K562 (cell line): ENCODE data around the gene QRFP. TPM values are rescaled to one million over a fixed set of nuclear protein-coding genes. Genes with fewer than 3 reads are reported as not detected.

Source experiments
- ATF1 ChIP-seq, 2 experiments: fragments of 450-650 bp in 1 of 2; IDR thresholded peaks; 2 replicates each; pipeline ENCODE4 v1.6.1; 2016; ENCODE audit warnings: missing compliant biosample characterization in 1 of 2, missing genetic modification characterization in 1 of 2
- BRD4 ChIP-seq: fragments of 200-600 bp; sonication (generic); IDR thresholded peaks from 2 replicates; pipeline ENCODE4 v1.6.1; 2017; ENCODE audit warnings: inconsistent platforms
- JUND ChIP-seq, 2 experiments: IDR thresholded peaks; 2 replicates in 1 of 2; 3 replicates in 1 of 2; pipeline ENCODE4 v1.6.1; 2011; ENCODE audit warnings: borderline replicate concordance in 2 of 2, low read depth in 2 of 2, low read length in 2 of 2, improper control_type of control experiment in 1 of 2, missing biosample characterization in 1 of 2, missing genetic modification characterization in 1 of 2, missing genetic modification reagents in 1 of 2
- NR3C1 ChIP-seq: sonication (generic); formaldehyde crosslinking; IDR thresholded peaks from 2 replicates; pipeline ENCODE4 v1.8.1; 2022; ENCODE audit warnings: missing genetic modification reagents
- POLR2AphosphoS5 ChIP-seq: IDR thresholded peaks from 2 replicates; pipeline ENCODE4 v1.6.1; 2011; ENCODE audit warnings: mild to moderate bottlenecking, low read depth, low read length, moderate library complexity; ENCODE audit not compliant: control insufficient read depth, insufficient read depth
- ZNF184 ChIP-seq: sonication (generic); formaldehyde crosslinking; IDR thresholded peaks from 2 replicates; pipeline ENCODE4 v1.5.0; 2020; ENCODE audit warnings: missing genetic modification reagents
- ZNF316 ChIP-seq: fragments of 450-650 bp; IDR thresholded peaks from 2 replicates; pipeline ENCODE4 v1.6.1; 2016
- ZNF444 ChIP-seq: fragments of 250-450 bp; sonication (Bioruptor Pico); IDR thresholded peaks from 2 replicates; pipeline ENCODE4 v1.4.0; 2020; ENCODE audit warnings: mild to moderate bottlenecking, moderate library complexity
- polyA plus RNA-seq, 8 experiments: library from polyadenylated mRNA; depleted of rRNA in 4 of 8; stranded (reverse) in 5 of 8; unstranded in 3 of 8; fragments of >200 nt; fragmentation: Nextera tagmentation in 2 of 8; fragmentation: Illumina TruSeq in 1 of 8; extraction: Ambion mirVana in 2 of 8; extraction: Trizol in 1 of 8; gene quantifications; 2 replicates each; pipeline versions ENCODE4 v1.2.1 to v1.2.3, GENCODE V29; 2011 to 2014; ENCODE audit warnings: inconsistent platforms in 1 of 8, missing spikeins in 1 of 8
- total RNA-seq, 7 experiments: library from RNA; depleted of rRNA in 6 of 7; stranded (reverse); fragments of >200 nt in 6 of 7; fragmentation: Illumina TruSeq in 2 of 7; extraction: Trizol in 2 of 7; gene quantifications; 2 replicates each; pipeline versions ENCODE4 v1.2.1 to v1.2.3, GENCODE V29; 2011 to 2021; ENCODE audit warnings: low replicate concordance in 1 of 7
- TF ChIP-seq, protein P1 (sequence below): fragments of 450-650 bp; conservative IDR thresholded peaks from 2 replicates; pipeline ENCODE4 v1.6.1; 2016; ENCODE audit warnings: missing genetic modification characterization, low read depth, mild to moderate bottlenecking, missing compliant biosample characterization, moderate library complexity
- TF ChIP-seq, protein P2 (sequence below): IDR thresholded peaks from 2 replicates; pipeline ENCODE4 v1.6.1; 2011; ENCODE audit not compliant: insufficient read length; ENCODE audit errors: extremely low read depth

Gene QRFP
- total and polyA plus RNA-seq, 9 of the 15 experiments (the other 6 are each of a cell fraction or from before 2014, with no cell fraction given), result not detected

DNA sequence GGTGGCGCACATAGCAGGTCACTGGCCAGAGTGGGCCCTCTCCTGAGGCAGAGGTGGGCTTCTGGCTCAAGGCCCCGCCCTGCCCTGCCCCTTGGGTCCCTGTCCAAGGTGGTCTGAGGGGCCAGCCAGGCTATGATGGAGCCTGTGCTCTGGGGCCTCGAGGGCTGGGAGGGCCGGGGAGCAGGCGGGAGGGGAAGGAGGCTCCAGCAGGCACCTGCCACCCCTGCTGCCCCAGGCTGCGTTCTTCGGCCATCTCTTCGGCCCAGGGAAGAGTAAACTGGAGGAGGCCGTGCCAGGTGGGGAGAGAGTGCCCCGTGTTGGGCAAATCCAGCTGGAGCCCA, 27.8 kb upstream of the QRFP start (continued):
- TF ChIP-seq POLR2AphosphoS5 (no peak), BRD4 (no peak), ZNF316 (no peak), ZNF444 (CRISPR knock-in tag) (no peak), ATF1 (CRISPR knock-in tag; IDR thresholded peaks at IDR 0.05) (no peak), ATF1 (tag; IDR thresholded peaks at IDR 0.05) (no peak), JUND (IDR thresholded peaks at IDR 0.05; ENCODE audit: borderline replicate concordance, low read depth, low read length) (no peak), JUND (tag; IDR thresholded peaks at IDR 0.05; ENCODE audit: borderline replicate concordance, low read depth, low read length) (no peak), ZNF184 (no peak), NR3C1 (CRISPR knock-in tag) (no peak)
- TF ChIP-seq, protein P1, sequence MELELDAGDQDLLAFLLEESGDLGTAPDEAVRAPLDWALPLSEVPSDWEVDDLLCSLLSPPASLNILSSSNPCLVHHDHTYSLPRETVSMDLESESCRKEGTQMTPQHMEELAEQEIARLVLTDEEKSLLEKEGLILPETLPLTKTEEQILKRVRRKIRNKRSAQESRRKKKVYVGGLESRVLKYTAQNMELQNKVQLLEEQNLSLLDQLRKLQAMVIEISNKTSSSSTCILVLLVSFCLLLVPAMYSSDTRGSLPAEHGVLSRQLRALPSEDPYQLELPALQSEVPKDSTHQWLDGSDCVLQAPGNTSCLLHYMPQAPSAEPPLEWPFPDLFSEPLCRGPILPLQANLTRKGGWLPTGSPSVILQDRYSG (tag), result no peak
- TF ChIP-seq, protein P2, sequence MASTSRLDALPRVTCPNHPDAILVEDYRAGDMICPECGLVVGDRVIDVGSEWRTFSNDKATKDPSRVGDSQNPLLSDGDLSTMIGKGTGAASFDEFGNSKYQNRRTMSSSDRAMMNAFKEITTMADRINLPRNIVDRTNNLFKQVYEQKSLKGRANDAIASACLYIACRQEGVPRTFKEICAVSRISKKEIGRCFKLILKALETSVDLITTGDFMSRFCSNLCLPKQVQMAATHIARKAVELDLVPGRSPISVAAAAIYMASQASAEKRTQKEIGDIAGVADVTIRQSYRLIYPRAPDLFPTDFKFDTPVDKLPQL, result no peak
- TF ChIP-seq, all 486 proteins: peak for 0
